NK-92 treated with Interleukin-12 subunit alpha and Interleukin-12 subunit beta, amount 100 ng/mL, for 24 hours (cell line): ENCODE measurements around the gene RGCC.
"Not testable (repeated sequence)": the region's sequence is repeated elsewhere in the genome, so short reads cannot be mapped to it uniquely, and the experiment has no call there.

Experiments
- DNase-seq: peaks from one replicate; lab custom pipeline; 2025; lab: John Stamatoyannopoulos, UW

RGCC gene, protein sequence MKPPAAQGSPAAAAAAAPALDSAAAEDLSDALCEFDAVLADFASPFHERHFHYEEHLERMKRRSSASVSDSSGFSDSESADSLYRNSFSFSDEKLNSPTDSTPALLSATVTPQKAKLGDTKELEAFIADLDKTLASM

GRCh38 chr13:41456768-41457588 lies at the start of gene RGCC:
TSS of gene RGCC (plus strand) at chr13:41457550. CDS start at chr13:41457708, 158 bp downstream.
- no peak for DNase-seq

DNA sequence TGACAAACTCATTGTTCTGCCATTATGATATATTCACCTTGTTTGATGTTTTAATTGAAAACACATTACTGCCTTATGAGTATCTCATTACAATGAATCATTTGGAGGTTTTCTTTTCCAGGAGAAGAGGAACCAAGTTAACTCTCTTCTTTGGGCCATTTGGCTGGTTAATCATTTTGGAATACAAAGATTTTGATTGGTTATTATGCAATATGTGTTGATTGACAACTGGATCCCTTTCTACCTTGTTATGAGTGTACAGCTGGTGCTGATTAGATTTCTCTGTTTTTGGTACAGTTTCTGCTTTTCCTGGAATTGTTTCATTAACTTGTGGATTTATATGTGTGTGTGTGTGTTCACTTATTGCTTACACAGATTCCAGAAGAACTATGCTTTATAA lies 49.2 kb upstream of the RGCC start:
- no peak for DNase-seq

- no peak for DNase-seq
Observed at GRCh38 chr13:41408746-41409145, 48.6 kb upstream of the RGCC start.

DNA sequence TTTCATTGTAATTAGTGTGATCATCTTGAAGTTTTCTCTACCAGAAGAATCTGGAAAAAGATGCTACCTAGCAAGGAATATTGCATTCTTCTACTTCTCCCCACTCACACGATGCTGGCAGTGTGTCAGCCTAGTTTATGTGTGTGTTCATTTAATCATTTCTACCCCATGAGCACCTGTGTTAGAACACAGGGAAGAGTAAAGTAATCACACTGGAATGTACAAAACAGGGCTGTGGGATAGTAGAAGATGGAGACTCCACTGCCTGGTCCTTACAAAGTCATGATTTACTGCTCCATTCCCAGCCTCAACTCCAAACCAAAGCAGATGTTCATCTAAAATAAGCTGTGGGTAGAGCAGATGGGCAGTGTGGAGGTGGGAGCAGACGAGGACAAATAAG lies 47.7 kb upstream of the RGCC start:
- DNase-seq, result no peak

- DNase-seq, result no peak
Observed at GRCh38 chr13:41411060-41411459, 46.3 kb upstream of the RGCC start.

GRCh38 chr13:41411522-41411921 lies 45.8 kb upstream of the RGCC start:
- DNase-seq, result no peak

DNA sequence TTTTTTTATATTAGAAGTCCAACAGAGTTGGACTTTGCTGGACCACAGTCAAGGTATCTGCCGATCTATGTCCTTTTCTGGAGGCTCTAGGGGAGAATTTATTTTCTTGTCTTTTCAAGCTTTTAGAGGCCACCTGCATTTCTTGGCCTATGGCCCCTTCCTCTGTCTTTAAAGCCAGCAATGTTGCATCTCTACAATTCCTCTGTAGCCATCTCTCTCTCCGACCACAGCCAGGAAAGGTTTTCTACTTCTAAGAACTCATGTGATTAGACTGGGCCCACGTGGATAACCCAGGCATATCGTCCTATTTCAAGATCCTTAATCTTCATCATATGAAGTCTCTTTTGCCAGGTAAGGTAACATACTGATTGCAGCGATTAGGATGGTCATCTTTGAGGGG lies 43.5 kb upstream of the RGCC start:
- DNase-seq, result no peak

DNA sequence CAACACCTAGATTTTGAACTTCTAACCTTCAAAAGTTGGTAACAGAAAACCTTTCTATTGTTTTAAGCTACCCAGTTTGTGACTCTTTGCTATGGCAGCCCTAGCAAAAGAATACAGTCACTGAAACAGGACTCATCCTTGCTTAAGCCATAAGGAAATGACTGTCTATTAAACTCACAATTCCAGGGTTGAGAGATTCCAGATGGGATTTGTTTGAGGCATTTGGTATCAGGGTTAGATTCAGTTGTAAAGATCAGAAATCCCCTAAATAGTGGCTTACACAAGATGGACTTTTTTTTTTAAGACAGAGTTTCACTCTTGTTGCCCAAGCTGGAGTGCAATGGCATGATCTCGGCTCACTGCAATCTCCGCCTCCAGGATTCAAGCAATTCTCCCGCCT lies 41.1 kb upstream of the RGCC start:
- no peak for DNase-seq

- no peak for DNase-seq
Observed at GRCh38 chr13:41418027-41418426, 39.3 kb upstream of the RGCC start.

GRCh38 chr13:41418731-41419130 lies 38.6 kb upstream of the RGCC start:
- DNase-seq, result no peak

GRCh38 chr13:41419206-41419605 lies 38.1 kb upstream of the RGCC start:
- DNase-seq, result no peak

DNA sequence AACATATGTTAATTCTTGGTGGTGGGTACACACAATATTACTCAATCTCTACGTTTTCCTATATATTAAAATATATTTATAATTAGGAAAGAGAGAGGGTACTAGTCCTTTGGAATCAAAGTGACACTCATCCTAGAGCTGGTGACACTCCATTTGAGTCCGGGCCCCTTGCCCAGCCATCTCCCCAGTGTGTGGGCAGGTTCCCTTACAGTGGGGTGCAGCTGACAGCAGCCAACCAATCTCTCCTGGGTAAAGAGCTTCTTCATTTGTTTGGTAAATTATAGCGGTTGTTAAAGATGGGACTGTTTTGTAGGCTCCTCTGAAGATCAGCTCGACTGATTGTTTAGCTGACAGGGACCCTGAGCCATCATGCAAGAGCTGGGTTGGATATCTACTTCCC lies 37.2 kb upstream of the RGCC start:
- no peak for DNase-seq

DNA sequence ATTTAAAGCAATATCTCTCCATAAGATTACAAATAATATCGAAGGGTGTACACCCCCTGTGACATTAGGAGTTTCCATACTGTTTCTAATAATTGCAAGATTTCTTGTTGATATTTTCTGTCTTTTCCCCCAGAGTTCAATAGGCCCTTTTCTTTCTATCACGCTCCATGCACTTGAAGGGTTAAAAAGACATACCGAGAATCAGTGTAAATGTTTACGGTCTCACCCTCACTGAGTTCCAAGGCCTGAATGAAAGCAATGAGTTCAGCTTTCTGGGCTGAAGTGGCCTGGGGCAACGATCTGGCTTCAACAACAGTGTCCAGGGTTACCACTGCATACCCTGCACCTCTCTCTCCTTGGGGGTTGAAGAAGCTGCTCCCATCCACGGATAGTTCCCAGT lies 36.0 kb upstream of the RGCC start:
- DNase-seq, result not testable (repeated sequence)

DNA sequence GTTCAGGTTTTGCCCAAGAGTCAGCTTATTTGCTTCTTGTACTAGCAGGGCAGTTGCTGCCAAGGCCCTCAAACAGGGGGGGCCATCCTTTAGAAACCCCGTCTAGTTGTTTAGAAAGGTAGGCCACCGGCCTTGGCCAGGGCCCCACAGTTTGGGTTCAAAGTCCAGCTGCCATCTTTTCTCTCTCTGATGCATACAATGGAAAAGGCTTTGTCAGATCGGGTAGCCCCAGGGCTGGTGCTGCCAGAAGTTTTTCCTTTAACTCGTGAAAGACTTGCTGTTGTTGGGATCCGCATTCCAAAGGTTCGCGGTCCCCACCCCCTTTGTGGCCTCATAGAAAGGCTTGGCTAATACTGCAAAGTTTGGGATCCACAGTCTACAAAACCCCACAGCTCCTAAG lies 35.4 kb upstream of the RGCC start:
- not testable (repeated sequence) for DNase-seq

DNA sequence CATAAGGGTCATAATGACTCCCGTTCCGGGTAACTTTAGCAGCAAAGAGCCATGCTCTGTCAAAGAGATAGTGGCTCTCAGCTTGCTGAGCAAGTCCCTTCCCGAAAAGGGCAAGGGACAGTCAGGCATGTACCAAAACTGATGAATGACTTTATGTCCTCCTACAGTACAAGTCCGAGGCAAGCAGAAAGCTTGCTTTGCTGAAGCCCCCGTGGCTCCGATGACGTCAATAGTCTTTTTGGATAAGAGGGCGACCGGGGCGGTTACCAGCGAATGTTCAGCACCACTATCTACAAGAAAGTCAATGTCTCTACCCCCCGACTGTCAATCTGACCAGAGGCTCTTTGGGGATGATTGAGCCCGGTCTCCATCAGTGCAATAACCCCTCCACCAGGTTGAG lies 34.1 kb upstream of the RGCC start:
- not testable (repeated sequence) for DNase-seq

- DNase-seq, result not testable (repeated sequence)
Observed at GRCh38 chr13:41424675-41425074, 32.7 kb upstream of the RGCC start.

GRCh38 chr13:41426047-41426446 lies 31.3 kb upstream of the RGCC start:
- DNase-seq, result no peak

DNA sequence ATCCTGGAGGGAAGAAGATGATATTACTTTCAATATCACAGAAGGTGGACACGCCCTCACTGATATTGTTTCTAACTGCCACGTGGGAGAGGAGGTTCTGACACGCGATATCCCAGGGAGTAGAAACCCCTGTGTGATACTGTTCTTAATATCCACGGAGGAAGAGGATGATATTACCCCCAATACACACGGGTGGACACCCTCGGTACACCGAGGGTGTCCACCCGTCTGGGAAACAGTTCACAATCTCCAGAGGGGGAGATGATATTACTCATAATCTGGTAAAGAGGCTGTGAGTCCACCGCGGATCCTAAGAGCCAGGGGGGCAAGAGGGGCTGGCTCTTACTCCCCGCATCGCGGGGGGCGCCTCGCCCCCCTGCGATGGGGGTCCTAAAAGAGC lies 29.7 kb upstream of the RGCC start:
- DNase-seq, result no peak

DNA sequence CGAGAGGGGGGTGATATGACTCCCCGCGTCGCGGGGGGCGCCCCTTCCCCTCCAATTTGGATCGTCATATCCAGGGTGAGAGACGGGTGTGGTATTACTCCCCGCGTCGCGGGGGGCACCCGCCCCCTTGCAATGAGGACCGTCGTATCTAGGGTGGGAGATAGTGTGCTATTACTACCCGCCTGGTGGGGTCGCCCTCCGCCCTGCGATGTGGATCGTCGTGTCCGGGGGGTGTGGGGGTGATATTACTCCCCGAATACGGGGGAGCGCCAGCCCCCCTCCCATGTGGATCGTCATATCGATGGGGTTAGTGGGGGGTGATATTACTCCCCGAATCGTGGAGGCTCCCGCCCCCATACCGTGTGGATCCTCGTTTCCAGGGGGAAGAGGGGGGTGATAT lies 29.2 kb upstream of the RGCC start:
- DNase-seq, result no peak

DNA sequence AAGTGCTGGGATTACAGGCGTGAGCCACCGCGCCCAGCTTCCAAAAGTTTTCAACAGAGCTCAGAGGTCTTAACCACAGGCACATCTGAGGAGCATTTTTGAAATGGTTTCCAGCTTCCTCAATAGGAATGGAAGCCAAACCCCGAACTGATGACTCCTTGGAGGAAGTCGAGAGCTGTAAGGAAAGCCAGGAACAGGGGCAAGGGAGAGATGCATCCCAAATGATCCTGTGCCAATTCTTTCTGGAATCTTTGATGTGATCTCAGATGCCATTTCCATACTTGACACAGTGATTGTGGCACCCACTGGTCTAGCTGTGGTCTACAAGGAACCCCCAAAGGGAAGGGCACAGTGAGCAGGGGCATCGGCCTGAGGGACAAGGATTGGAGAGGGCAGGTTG lies 23.3 kb upstream of the RGCC start:
- not testable (repeated sequence) for DNase-seq

- no peak for DNase-seq
Observed at GRCh38 chr13:41434831-41435520, 22.4 kb upstream of the RGCC start.

- DNase-seq, result no peak
Observed at GRCh38 chr13:41443969-41444368, 13.4 kb upstream of the RGCC start.

- no peak for DNase-seq
Observed at GRCh38 chr13:41452462-41452861, 4.9 kb upstream of the RGCC start.
